ENCODE measurements around the gene MVB12B.

- TF ChIP-seq CTCF (IDR thresholded peaks at IDR 0.05; ENCODE audit: low read depth, low read length) (no peak), EZH2phosphoT487 (IDR thresholded peaks at IDR 0.05; ENCODE audit: low read depth) (no peak)
Observed at GRCh38 chr9:126499911-126500599, 173.4 kb downstream of the MVB12B start.

Measured in OCI-LY3 (cell line).